Liver (tissue), 9 donors: ENCODE data around the gene THAP7. TPM values are rescaled to one million over a fixed set of nuclear protein-coding genes. Genes with fewer than 3 reads are reported as not detected.
A peak's percentile ranks its signal among the peaks of the same experiment; 100 is the strongest.

Experiments
- DNase-seq: peaks from one replicate; pipeline ENCODE4 v3.0.0-alpha.2; 2017; ENCODE audit warnings: low spot score
- H3K27ac ChIP-seq, 2 donors: one replicate each; pipeline ENCODE4 v1.7.0; 2013; ENCODE audit warnings: inconsistent platforms in 2 of 2, low read length in 2 of 2, control low read depth in 1 of 2, low read depth in 1 of 2, mild to moderate bottlenecking in 1 of 2
- H3K27me3 ChIP-seq, 4 donors: one replicate each; pipeline versions ENCODE4 v1.6.1 to v1.7.0; 2013; ENCODE audit warnings: low read length in 3 of 4, inconsistent platforms in 1 of 4, mild to moderate bottlenecking in 1 of 4, moderate library complexity in 1 of 4; ENCODE audit not compliant: control insufficient read depth in 4 of 4, insufficient read depth in 4 of 4
- H3K36me3 ChIP-seq, 4 donors: one replicate each; pipeline versions ENCODE4 v1.6.1 to v1.7.0; 2013; ENCODE audit warnings: low read length in 3 of 4, mild to moderate bottlenecking in 3 of 4, low read depth in 1 of 4, moderate library complexity in 1 of 4; ENCODE audit not compliant: control insufficient read depth in 4 of 4, insufficient read depth in 3 of 4
- H3K4me1 ChIP-seq, 4 donors: one replicate each; pipeline versions ENCODE4 v1.6.1 to v1.7.0; 2013; ENCODE audit warnings: low read length in 3 of 4, mild to moderate bottlenecking in 3 of 4, moderate library complexity in 1 of 4; ENCODE audit not compliant: control insufficient read depth in 4 of 4, insufficient read depth in 4 of 4
- H3K4me3 ChIP-seq, 3 donors: one replicate each; pipeline versions ENCODE4 v1.6.1 to v1.7.0; 2013; ENCODE audit warnings: low read length in 3 of 3, control low read depth in 1 of 3, low read depth in 1 of 3, mild to moderate bottlenecking in 1 of 3
- H3K9ac ChIP-seq, 2 donors: one replicate each; pipeline ENCODE4 v1.7.0; 2013; ENCODE audit warnings: low read length in 2 of 2, mild to moderate bottlenecking in 2 of 2, moderate library complexity in 2 of 2, control low read depth in 1 of 2, low read depth in 1 of 2
- H3K9me3 ChIP-seq, 4 donors: one replicate each; pipeline versions ENCODE4 v1.6.1 to v1.7.0; 2013; ENCODE audit warnings: low read length in 3 of 4; ENCODE audit not compliant: control insufficient read depth in 4 of 4
- ATF3 ChIP-seq: IDR thresholded peaks from 2 replicates; pipeline ENCODE4 v1.6.1; 2016; ENCODE audit warnings: antibody characterized with exemption
- CTCF ChIP-seq: fragments of 150-350 bp; IDR thresholded peaks from 2 replicates; pipeline ENCODE4 v1.5.1; 2017; ENCODE audit warnings: improper control_type of control experiment, low read depth, low read length; ENCODE audit not compliant: missing input control
- EGR1 ChIP-seq, 2 donors: IDR thresholded peaks; 2 replicates each; pipeline ENCODE4 v1.6.1; 2016 to 2018; ENCODE audit warnings: antibody characterized with exemption in 2 of 2, low read depth in 2 of 2
- FOXA1 ChIP-seq: IDR thresholded peaks from 2 replicates; pipeline ENCODE4 v1.6.1; 2016; ENCODE audit warnings: antibody characterized with exemption
- FOXA2 ChIP-seq: IDR thresholded peaks from 2 replicates; pipeline ENCODE4 v1.6.1; 2016; ENCODE audit warnings: antibody characterized with exemption
- GABPA ChIP-seq, 2 donors: IDR thresholded peaks in 1 of 2; conservative IDR thresholded peaks in 1 of 2; 2 replicates each; pipeline ENCODE4 v1.6.1; 2016; ENCODE audit warnings: antibody characterized with exemption in 2 of 2, mild to moderate bottlenecking in 1 of 2, moderate library complexity in 1 of 2
- HNF4A ChIP-seq, 2 donors: conservative IDR thresholded peaks; 2 replicates each; pipeline ENCODE4 v1.6.1; 2016; ENCODE audit warnings: antibody characterized with exemption in 2 of 2, mild to moderate bottlenecking in 2 of 2
- HNF4G ChIP-seq: IDR thresholded peaks from 2 replicates; pipeline ENCODE4 v1.6.1; 2016; ENCODE audit warnings: antibody characterized with exemption
- JUND ChIP-seq, 2 donors: IDR thresholded peaks; 2 replicates each; pipeline ENCODE4 v1.6.1; 2016; ENCODE audit warnings: antibody characterized with exemption in 2 of 2
- MAX ChIP-seq: IDR thresholded peaks from 2 replicates; pipeline ENCODE4 v1.6.1; 2016; ENCODE audit warnings: antibody characterized with exemption
- NR2F2 ChIP-seq: IDR thresholded peaks from 2 replicates; pipeline ENCODE4 v1.6.1; 2016; ENCODE audit warnings: antibody characterized with exemption
- RAD21 ChIP-seq, 2 donors: IDR thresholded peaks; 2 replicates each; pipeline ENCODE4 v1.6.1; 2016; ENCODE audit warnings: antibody characterized with exemption in 2 of 2, mild to moderate bottlenecking in 2 of 2
- RXRA ChIP-seq, 2 donors: IDR thresholded peaks; 2 replicates each; pipeline ENCODE4 v1.6.1; 2017 to 2018; ENCODE audit warnings: antibody characterized with exemption in 2 of 2, mild to moderate bottlenecking in 1 of 2
- SP1 ChIP-seq: IDR thresholded peaks from 2 replicates; pipeline ENCODE4 v1.6.1; 2018; ENCODE audit warnings: antibody characterized with exemption, mild to moderate bottlenecking
- TAF1 ChIP-seq: conservative IDR thresholded peaks from 2 replicates; pipeline ENCODE4 v1.6.1; 2016; ENCODE audit warnings: antibody characterized with exemption, mild to moderate bottlenecking
- YY1 ChIP-seq: IDR thresholded peaks from 2 replicates; pipeline ENCODE4 v1.6.1; 2016; ENCODE audit warnings: antibody characterized with exemption, mild to moderate bottlenecking
- WGBS: extraction: QIAGEN DNeasy Blood & Tissue Kit; methylation state at CpG from one replicate; pipeline ENCODE4 v1.1.7; 2013; 5-methylcytosine and 5-hydroxymethylcytosine counted together
- polyA plus RNA-seq, 2 donors: library from polyadenylated mRNA; stranded (reverse) in 1 of 2; unstranded in 1 of 2; fragments of 200-250 nt in 1 of 2; fragments of >200 nt in 1 of 2; fragmentation: Nextera tagmentation in 1 of 2; extraction: Ambion mirVana in 1 of 2; gene quantifications; one replicate each; pipeline versions ENCODE4 v1.2.1 to v1.2.3, GENCODE V29; 2013 to 2015
- total RNA-seq, 2 donors: library from RNA; depleted of rRNA; stranded (reverse); fragments of >200 nt; gene quantifications; one replicate each; pipeline ENCODE4 v1.2.3, GENCODE V29; 2014
- TF ChIP-seq, protein P1 (sequence below): IDR thresholded peaks from 2 replicates; pipeline ENCODE4 v1.6.1; 2016; ENCODE audit warnings: antibody characterized with exemption, mild to moderate bottlenecking
- TF ChIP-seq, protein P2 (sequence below): IDR thresholded peaks from 2 replicates; pipeline ENCODE4 v1.6.1; 2016; ENCODE audit warnings: antibody characterized with exemption
- donor health status: healthy.
- donor health status: healthy.
- donor health status: healthy.
- donor health status: healthy.
- donor health status: healthy.

THAP7 gene
- total and polyA plus RNA-seq, 4 donors = 10.4 to 21.9 (median 19.4) TPM

GRCh38 chr22:20953668-20954500, 48.0 kb downstream of the THAP7 start (continued):
- no peak for TF ChIP-seq CTCF
- peak in 1 of 2 donors; percentile 33 for TF ChIP-seq EGR1 (IDR thresholded peaks at IDR 0.05; ENCODE audit: low read depth in 2 of 2)

DNA sequence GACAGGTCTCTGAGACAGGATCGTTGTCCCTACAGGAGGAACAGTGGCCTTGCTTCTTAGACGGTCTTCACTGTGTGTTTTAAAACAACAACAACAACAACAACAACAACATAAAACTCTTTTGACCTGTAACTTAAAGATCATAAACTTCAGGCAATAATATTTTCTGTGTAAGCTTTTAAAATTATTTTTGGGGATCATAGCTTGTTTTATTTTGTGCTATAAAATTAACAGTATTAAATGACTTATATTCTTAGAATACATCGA, 48.6 kb downstream of the THAP7 start:
- 62% methylated on average over 3 of the region's 3 CpGs for WGBS
- Histone ChIP-seq H3K9me3 (no peaks in the 10 kb centered on the region), H3K9ac (no peak overlapping the region), H3K27me3 (no peaks in the 10 kb centered on the region), H3K4me3 (no peak overlapping the region), H3K4me1 (peaks cover 22 to 73% (median 52%) of the 10 kb centered on the region in 4 donors), H3K27ac (peak overlapping the region; percentile 67 to 76), H3K36me3 (peaks cover 0 to 13% (median 6%) of the 10 kb centered on the region in 4 donors)
- TF ChIP-seq FOXA1 (no peak), EGR1 (IDR thresholded peaks at IDR 0.05; ENCODE audit: low read depth in 2 of 2) (no peak), MAX (no peak), RXRA (IDR thresholded peaks at IDR 0.05) (no peak), FOXA2 (no peak), ATF3 (no peak), GABPA (IDR thresholded peaks at IDR 0.05 in 1 of 2, conservative IDR thresholded peaks at IDR 0.05 in 1 of 2) (no peak), CTCF (no peak), TAF1 (no peak), JUND (IDR thresholded peaks at IDR 0.05) (no peak), NR2F2 (no peak), YY1 (no peak), HNF4G (no peak), HNF4A (conservative IDR thresholded peaks at IDR 0.05) (no peak), SP1 (no peak), RAD21 (IDR thresholded peaks at IDR 0.05) (no peak)
- TF ChIP-seq, protein P1, sequence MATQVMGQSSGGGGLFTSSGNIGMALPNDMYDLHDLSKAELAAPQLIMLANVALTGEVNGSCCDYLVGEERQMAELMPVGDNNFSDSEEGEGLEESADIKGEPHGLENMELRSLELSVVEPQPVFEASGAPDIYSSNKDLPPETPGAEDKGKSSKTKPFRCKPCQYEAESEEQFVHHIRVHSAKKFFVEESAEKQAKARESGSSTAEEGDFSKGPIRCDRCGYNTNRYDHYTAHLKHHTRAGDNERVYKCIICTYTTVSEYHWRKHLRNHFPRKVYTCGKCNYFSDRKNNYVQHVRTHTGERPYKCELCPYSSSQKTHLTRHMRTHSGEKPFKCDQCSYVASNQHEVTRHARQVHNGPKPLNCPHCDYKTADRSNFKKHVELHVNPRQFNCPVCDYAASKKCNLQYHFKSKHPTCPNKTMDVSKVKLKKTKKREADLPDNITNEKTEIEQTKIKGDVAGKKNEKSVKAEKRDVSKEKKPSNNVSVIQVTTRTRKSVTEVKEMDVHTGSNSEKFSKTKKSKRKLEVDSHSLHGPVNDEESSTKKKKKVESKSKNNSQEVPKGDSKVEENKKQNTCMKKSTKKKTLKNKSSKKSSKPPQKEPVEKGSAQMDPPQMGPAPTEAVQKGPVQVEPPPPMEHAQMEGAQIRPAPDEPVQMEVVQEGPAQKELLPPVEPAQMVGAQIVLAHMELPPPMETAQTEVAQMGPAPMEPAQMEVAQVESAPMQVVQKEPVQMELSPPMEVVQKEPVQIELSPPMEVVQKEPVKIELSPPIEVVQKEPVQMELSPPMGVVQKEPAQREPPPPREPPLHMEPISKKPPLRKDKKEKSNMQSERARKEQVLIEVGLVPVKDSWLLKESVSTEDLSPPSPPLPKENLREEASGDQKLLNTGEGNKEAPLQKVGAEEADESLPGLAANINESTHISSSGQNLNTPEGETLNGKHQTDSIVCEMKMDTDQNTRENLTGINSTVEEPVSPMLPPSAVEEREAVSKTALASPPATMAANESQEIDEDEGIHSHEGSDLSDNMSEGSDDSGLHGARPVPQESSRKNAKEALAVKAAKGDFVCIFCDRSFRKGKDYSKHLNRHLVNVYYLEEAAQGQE = no peak
- TF ChIP-seq, protein P2, sequence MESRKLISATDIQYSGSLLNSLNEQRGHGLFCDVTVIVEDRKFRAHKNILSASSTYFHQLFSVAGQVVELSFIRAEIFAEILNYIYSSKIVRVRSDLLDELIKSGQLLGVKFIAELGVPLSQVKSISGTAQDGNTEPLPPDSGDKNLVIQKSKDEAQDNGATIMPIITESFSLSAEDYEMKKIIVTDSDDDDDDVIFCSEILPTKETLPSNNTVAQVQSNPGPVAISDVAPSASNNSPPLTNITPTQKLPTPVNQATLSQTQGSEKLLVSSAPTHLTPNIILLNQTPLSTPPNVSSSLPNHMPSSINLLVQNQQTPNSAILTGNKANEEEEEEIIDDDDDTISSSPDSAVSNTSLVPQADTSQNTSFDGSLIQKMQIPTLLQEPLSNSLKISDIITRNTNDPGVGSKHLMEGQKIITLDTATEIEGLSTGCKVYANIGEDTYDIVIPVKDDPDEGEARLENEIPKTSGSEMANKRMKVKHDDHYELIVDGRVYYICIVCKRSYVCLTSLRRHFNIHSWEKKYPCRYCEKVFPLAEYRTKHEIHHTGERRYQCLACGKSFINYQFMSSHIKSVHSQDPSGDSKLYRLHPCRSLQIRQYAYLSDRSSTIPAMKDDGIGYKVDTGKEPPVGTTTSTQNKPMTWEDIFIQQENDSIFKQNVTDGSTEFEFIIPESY = no peak
- DNase-seq = no peak
